ENCODE results near the gene RHBDD3. TPM values are rescaled to one million over a fixed set of nuclear protein-coding genes. Genes with fewer than 3 reads are reported as not detected.

RHBDD3 gene
- total and polyA plus RNA-seq, 9 of the 15 experiments (the other 6 are each of a cell fraction or from before 2014, with no cell fraction given), result 0.32 to 35.6 (median 14.0) TPM

- no peak for TF ChIP-seq PKNOX1 (IDR thresholded peaks at IDR 0.05)
- peak; percentile 47 for TF ChIP-seq USF2 (CRISPR knock-in tag; IDR thresholded peaks at IDR 0.05)
Observed at GRCh38 chr22:29313126-29313575, 45.4 kb upstream of the RHBDD3 start (continued).

- POLR2A ChIA-PET, result interaction anchor here (0.6 kb wide), 1 partner anchor 34 kb away, joined by 3 read pairs; no protein-coding TSS in a partner anchor
- WGBS (ENCODE audit: insufficient coverage, low coverage, missing lambda C conversion rate), result 92% methylated on average over 17 of the region's 25 CpGs
- no peak for TF ChIP-seq PPARD (CRISPR knock-in tag; IDR thresholded peaks at IDR 0.05)
- no peak for TF ChIP-seq IFI16 (CRISPR knock-in tag; IDR thresholded peaks at IDR 0.05)
- TF ChIP-seq KLF1 (tag; IDR thresholded peaks at IDR 0.05), result no peak
- no peak for TF ChIP-seq ILF3 (IDR thresholded peaks at IDR 0.05; ENCODE audit: borderline replicate concordance)
- no peak for TF ChIP-seq CREB1 (IDR thresholded peaks at IDR 0.05)
- no peak for TF ChIP-seq CREB1 (CRISPR knock-in tag; IDR thresholded peaks at IDR 0.05)
- no peak for TF ChIP-seq HSF4 (CRISPR knock-in tag; IDR thresholded peaks at IDR 0.05; ENCODE audit: borderline replicate concordance)
- no peak for TF ChIP-seq RBM22 (IDR thresholded peaks at IDR 0.05; ENCODE audit: low read depth, low read length, poor library complexity, severe bottlenecking)
- no peak for TF ChIP-seq ZNF764 (CRISPR knock-in tag; IDR thresholded peaks at IDR 0.05; ENCODE audit: low read depth)
- TF ChIP-seq TAF1 (IDR thresholded peaks at IDR 0.05; ENCODE audit: control insufficient read depth, extremely low read depth, insufficient read depth, low read length, severe bottlenecking), result no peak
- no peak for TF ChIP-seq MBD1 (CRISPR knock-in tag; IDR thresholded peaks at IDR 0.05)
Observed at GRCh38 chr22:29312218-29313125, 44.7 kb upstream of the RHBDD3 start.

More at GRCh38 chr22:29312218-29313125, 44.7 kb upstream of the RHBDD3 start:
- ATAC-seq (no peak), DNase-seq (ENCODE audit: extremely low read depth in 1 of 4, low spot score in 3 of 4) (no peak), FAIRE-seq (no peak)
- in situ Hi-C loops (cut with MboI), result no loop called here
- Histone ChIP-seq H3K36me3 (ENCODE audit: control insufficient read depth, insufficient read depth, low read length) (peaks cover 9% of the 10 kb centered on the region; the same call in 1 of the 3 replicates), H3K79me2 (ENCODE audit: control insufficient read depth, insufficient read depth, low read length) (peaks cover 13% of the 10 kb centered on the region), H2AFZ (ENCODE audit: low read depth, low read length) (no peak overlapping the region), H3K27ac (ENCODE audit: extremely low read depth, low read depth, low read length) (no peak overlapping the region), H3K27me3 (ENCODE audit: control insufficient read depth in 2 of 2, insufficient read depth in 2 of 2, low read length in 2 of 2) (no peaks in the 10 kb centered on the region), H3K9me1 (ENCODE audit: control insufficient read depth, insufficient read depth, low read length) (no peaks in the 10 kb centered on the region), H3K4me3 (no peak overlapping the region), H3K4me2 (ENCODE audit: insufficient read depth, low read length) (no peak overlapping the region), H3K9me3 (replicated peaks; ENCODE audit: control insufficient read depth, insufficient read depth, low read depth, low read length) (no peaks in the 10 kb centered on the region), H3K4me1 (replicated peaks in 1 of 2; ENCODE audit: control insufficient read depth in 2 of 2, insufficient read depth in 2 of 2, low read length in 2 of 2) (peaks cover 14 to 75% of the 10 kb centered on the region in 2 experiments; a peak in 4 of 5 replicates), H3K9ac (ENCODE audit: insufficient read depth in 1 of 2, low read depth in 2 of 2, low read length in 2 of 2) (no peak overlapping the region; a peak in 1 of 4 replicates), H4K20me1 (replicated peaks; ENCODE audit: control insufficient read depth, insufficient read depth, low read length) (no peaks in the 10 kb centered on the region)
- BruUV-seq (replicated peaks), result no TSS peak
- intact Hi-C loops (cut with micrococcal nuclease), result no loop called here
- CTCF ChIA-PET (ENCODE audit: low intra/inter-chr PET ratio), result no interaction called here

Measured in K562 (cell line).